Coronary artery (tissue), 2 donors: ENCODE measurements around the gene COBL.
A peak's percentile ranks its signal among the peaks of the same experiment; 100 is the strongest.

Experiments used
- DNase-seq: peaks from one replicate; pipeline ENCODE4 v3.0.0-alpha.2; 2017; ENCODE audit warnings: low spot score
- H3K27ac ChIP-seq, 2 donors: fragments of 200-600 bp; sonication (generic); one replicate each; pipeline ENCODE4 v1.5.1; 2016 to 2019
- H3K4me3 ChIP-seq: fragments of 200-600 bp; sonication (generic); 2 replicates; pipeline ENCODE4 v1.5.1; 2016; ENCODE audit warnings: mild to moderate bottlenecking, moderate library complexity
- TF ChIP-seq, protein P1 (sequence below): fragments of 200-600 bp; sonication (generic); IDR thresholded peaks from one replicate; pipeline ENCODE4 v1.5.1; 2019; ENCODE audit warnings: antibody characterized with exemption

The COBL gene

DNA sequence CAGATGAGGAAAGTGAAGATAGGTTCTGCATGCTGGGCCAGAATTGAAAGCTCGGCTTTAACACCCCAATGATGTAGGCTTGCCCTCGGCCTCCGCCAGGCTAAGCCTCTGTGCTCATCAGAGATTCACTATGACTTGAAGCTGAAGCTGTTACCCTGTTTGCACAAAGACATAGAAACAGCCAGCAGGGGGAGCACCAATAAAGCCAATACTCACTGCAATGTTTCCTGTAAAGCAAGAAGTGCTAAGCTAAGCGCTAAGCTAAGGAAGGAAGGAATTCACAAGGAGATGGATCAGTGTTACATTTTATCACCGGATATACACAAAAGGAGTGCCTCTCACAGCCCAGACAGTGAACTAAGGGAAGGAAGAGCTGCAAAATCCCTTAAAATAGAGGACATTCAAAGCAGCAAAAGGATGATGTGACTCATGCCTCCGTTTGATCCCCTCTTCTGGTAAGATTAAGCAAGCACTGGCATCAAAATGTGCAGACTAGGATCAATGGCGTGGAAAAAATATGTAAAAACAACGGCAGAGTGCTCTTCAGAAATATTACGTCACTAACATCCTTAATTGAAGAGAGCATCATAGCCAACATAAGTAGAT, 153.8 kb downstream of the COBL start:
- Histone ChIP-seq H3K27ac (no peak overlapping the region), H3K4me3 (no peak overlapping the region)
- TF ChIP-seq, protein P1, sequence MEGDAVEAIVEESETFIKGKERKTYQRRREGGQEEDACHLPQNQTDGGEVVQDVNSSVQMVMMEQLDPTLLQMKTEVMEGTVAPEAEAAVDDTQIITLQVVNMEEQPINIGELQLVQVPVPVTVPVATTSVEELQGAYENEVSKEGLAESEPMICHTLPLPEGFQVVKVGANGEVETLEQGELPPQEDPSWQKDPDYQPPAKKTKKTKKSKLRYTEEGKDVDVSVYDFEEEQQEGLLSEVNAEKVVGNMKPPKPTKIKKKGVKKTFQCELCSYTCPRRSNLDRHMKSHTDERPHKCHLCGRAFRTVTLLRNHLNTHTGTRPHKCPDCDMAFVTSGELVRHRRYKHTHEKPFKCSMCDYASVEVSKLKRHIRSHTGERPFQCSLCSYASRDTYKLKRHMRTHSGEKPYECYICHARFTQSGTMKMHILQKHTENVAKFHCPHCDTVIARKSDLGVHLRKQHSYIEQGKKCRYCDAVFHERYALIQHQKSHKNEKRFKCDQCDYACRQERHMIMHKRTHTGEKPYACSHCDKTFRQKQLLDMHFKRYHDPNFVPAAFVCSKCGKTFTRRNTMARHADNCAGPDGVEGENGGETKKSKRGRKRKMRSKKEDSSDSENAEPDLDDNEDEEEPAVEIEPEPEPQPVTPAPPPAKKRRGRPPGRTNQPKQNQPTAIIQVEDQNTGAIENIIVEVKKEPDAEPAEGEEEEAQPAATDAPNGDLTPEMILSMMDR, result peak; percentile 61
- DNase-seq, result no peak

DNA sequence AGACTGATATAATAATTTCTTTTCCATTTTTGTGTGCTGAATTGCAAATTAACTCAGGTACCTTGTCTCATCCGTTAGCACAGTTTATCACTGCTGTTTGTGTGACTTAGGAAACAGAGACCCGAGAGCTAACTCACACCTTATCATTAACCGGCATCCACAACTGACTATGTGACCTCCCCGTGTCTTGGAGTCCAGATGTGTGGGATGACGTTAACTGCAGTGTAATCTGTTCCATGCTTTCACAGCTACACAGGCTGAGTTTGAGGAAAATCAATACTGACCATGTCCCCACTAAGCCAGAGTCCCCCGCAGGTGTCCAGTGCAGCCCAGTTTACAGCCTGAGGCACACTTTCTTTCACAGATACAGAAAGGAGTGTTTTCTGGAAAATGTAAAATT, 154.7 kb downstream of the COBL start:
- Histone ChIP-seq H3K4me3 (no peak overlapping the region), H3K27ac (no peak overlapping the region)
- TF ChIP-seq, protein P1, result no peak
- no peak for DNase-seq

DNA sequence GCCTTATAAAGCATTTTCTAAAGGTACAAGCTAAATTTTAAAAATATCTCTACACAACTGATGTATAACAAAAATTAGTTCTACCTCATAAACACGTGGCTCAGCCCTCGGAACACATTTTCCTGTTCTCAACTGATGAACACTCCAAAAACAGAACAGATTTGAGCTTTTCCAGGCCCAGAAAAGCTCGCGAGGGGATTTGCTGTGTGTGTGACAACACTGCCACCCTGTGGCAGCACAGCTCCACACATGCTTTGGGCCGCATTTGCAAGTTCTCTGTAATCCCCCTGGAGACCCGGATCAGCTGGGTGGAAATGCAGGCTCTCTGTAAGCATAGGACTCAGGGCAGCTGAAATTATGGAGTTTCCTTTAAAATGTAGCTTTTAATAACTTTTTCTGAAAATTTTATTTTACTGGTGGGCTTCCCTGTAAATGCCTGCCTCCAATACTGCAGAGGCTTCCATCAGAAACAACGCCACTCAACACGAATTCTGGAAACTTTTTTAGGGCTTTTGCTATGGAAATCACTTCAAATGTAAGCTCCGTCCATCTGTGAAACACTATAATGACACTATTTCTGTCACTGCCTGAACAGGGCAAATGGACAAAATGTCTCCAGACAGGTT, 155.5 kb downstream of the COBL start:
- TF ChIP-seq, protein P1, result peak; percentile 84
- no peak overlapping the region for H3K27ac ChIP-seq
- DNase-seq, result no peak
- H3K4me3 ChIP-seq, result no peak overlapping the region

DNA sequence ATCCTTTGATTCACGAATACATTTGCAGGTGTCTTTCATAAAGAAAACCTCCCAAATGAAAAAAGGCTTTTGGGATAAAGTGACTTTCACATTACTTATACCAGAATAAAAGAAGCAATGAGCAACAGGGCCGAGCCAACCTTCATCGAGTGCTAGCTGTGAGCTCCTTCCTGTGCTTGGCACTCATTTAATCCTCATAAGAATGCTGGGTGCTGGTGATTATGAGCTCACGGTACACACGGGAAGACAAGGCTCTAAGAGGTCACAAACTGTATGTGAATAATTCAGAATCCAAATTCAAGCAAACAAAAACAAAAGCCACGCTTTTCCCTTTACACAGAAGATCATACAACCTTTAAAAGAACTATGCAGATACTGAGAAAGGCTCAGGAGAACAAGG, 156.2 kb downstream of the COBL start:
- no peak overlapping the region for H3K4me3 ChIP-seq
- TF ChIP-seq, protein P1, result no peak
- H3K27ac ChIP-seq, result no peak overlapping the region
- DNase-seq, result no peak

DNA sequence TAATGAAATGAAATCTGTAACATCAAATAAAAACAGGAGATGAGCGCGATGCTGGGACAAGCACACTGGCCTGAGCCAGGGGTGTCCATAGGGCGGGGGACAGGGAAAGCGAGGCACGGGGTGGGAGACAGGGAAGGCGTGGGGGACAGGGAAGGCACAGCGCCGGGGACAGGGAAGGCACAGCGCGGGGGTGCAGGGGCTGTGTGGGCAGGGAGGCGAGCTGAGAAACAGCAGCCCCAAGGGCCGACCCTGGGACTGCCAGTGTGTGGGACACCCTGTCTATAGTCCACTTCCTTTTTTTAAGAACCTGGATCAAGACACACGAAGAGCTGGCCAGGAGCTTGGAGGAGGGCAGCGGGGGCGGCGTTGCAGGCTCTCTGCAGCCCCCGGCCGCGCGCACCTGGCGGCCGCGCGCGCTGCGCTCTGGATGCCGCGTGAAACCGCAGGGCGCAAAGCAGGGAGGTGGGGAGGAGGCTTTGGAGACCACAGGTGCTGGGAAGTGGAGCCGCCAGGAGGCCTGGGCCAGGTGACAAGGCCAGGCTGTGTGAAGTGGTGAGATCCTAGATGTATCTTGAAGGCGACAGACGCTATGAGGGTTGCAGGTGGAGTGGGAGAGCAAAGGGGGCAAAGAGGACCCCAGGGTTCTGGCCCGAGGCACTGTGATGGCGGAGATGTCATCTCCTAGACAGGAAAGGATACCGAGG, 157.7 kb downstream of the COBL start:
- TF ChIP-seq, protein P1, result no peak
- Histone ChIP-seq H3K27ac (no peak overlapping the region), H3K4me3 (no peak overlapping the region)
- DNase-seq, result no peak

DNA sequence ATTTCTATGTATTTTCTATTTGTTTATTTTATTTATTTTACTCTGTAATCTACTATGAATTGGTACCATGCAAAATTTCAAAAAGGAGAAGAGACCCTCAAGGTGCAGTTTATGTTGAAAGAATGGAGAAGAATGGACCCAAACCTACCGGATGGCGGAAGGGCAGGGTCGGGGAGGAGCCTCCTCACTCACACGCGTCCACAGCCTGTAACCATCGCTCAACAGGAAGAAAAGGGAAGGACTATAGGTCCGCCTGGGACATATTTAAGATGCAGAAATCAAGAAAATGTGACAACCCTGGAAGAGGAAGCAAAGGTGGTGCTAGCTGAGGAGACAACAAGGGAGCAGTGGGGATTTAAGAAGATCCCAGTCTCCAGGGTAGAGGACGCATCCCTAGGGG, 158.4 kb downstream of the COBL start:
- TF ChIP-seq, protein P1, result no peak
- Histone ChIP-seq H3K4me3 (no peak overlapping the region), H3K27ac (no peak overlapping the region)
- no peak for DNase-seq

DNA sequence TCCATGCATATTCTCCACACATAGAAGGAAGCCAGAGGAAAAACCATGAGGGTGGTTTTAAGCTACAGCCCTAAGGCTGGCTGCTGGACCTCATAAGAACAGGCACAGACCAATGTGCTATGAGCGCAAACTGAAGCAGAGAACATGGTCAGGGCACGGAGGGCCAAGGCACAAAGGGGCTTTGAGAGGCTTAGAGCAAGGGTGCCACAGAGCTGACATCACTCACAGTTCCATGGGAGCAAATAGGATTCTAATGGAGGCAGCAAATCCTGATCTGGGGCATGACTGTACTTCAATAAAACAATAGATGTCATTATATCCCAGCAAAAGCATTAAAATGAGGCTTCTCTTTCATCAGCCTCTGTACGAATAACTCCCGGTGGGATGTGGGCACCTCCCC, 162.4 kb downstream of the COBL start:
- H3K4me3 ChIP-seq, result no peak overlapping the region
- TF ChIP-seq, protein P1, result no peak
- DNase-seq, result no peak
- H3K27ac ChIP-seq, result no peak overlapping the region
